Osteoblast (primary cell): ENCODE measurements around the gene GIPC1. TPM values are rescaled to one million over a fixed set of nuclear protein-coding genes. Genes with fewer than 3 reads are reported as not detected.

Experiments
- DNase-seq: peaks from one replicate; pipeline ENCODE4 v3.0.0; 2011; ENCODE audit warnings: low spot score, mixed read lengths; ENCODE audit not compliant: insufficient read length; ENCODE audit errors: missing footprints
- H2AFZ ChIP-seq: 2 replicates; pipeline ENCODE4 v1.6.0; 2011; ENCODE audit warnings: mild to moderate bottlenecking, low read length
- H3K27ac ChIP-seq: 2 replicates; pipeline ENCODE4 v1.5.1; 2011; ENCODE audit warnings: mild to moderate bottlenecking, low read depth, low read length, moderate library complexity
- H3K27me3 ChIP-seq: 2 replicates; pipeline ENCODE4 v1.6.0; 2012; ENCODE audit warnings: mild to moderate bottlenecking, control low read depth, inconsistent platforms, low read length, moderate library complexity; ENCODE audit not compliant: insufficient read depth
- H3K36me3 ChIP-seq: 2 replicates; pipeline ENCODE4 v1.5.1; 2011; ENCODE audit warnings: mild to moderate bottlenecking, low read length, control low read depth, moderate library complexity; ENCODE audit not compliant: insufficient read depth
- H3K4me1 ChIP-seq: 2 replicates; pipeline ENCODE4 v1.5.1; 2011; ENCODE audit warnings: mild to moderate bottlenecking, low read length, control low read depth, moderate library complexity; ENCODE audit not compliant: insufficient read depth
- H3K4me2 ChIP-seq: 2 replicates; pipeline ENCODE4 v1.6.0; 2011; ENCODE audit warnings: mild to moderate bottlenecking, low read length; ENCODE audit not compliant: insufficient read depth
- H3K4me3 ChIP-seq: fragments of 200-600 bp; sonication (generic); 3 replicates; pipeline ENCODE4 v1.5.1; 2012; ENCODE audit warnings: mild to moderate bottlenecking, low read length, inconsistent platforms; ENCODE audit not compliant: insufficient read depth
- H3K79me2 ChIP-seq: 2 replicates; pipeline ENCODE4 v1.6.0; 2012; ENCODE audit warnings: mild to moderate bottlenecking, low read length, control low read depth, inconsistent platforms; ENCODE audit not compliant: insufficient read depth
- H3K9me3 ChIP-seq: 2 replicates; pipeline ENCODE4 v1.5.1; 2011; ENCODE audit warnings: low read depth, low read length, control low read depth
- H4K20me1 ChIP-seq: 2 replicates; pipeline ENCODE4 v1.6.0; 2012; ENCODE audit warnings: mild to moderate bottlenecking, low read length, control low read depth; ENCODE audit not compliant: insufficient read depth
- CTCF ChIP-seq: IDR thresholded peaks from 2 replicates; pipeline ENCODE4 v1.5.1; 2011; ENCODE audit warnings: mild to moderate bottlenecking, low read depth, low read length, moderate library complexity; ENCODE audit errors: extremely low read depth
- total RNA-seq: library from RNA; depleted of rRNA; stranded (reverse); fragments of >200 nt; gene quantifications from 2 replicates; pipeline ENCODE4 v1.2.3, GENCODE V29; 2012

Gene GIPC1
- total RNA-seq, 1 donor: 115 TPM

- Histone ChIP-seq H3K79me2 (peaks cover 10% of the 10 kb centered on the region), H3K36me3 (peaks cover 24% of the 10 kb centered on the region), H3K9me3 (no peaks in the 10 kb centered on the region), H3K27ac (no peak overlapping the region), H3K4me2 (no peak overlapping the region), H2AFZ (no peak overlapping the region), H4K20me1 (peaks cover 42% of the 10 kb centered on the region), H3K4me1 (peaks cover 19% of the 10 kb centered on the region), H3K4me3 (no peak overlapping the region), H3K27me3 (no peaks in the 10 kb centered on the region)
- DNase-seq: peak; percentile 96
- peak; percentile 64 for TF ChIP-seq CTCF
These were observed 15.8 kb downstream of the GIPC1 start for GRCh38 chr19:14479975-14480699.

- H3K36me3 ChIP-seq: peaks cover 24% of the 10 kb centered on the region
- H3K4me3 ChIP-seq: no peak overlapping the region
- TF ChIP-seq CTCF: no peak
- H3K27me3 ChIP-seq: no peaks in the 10 kb centered on the region
- no peak overlapping the region for H3K4me2 ChIP-seq
- peaks cover 10% of the 10 kb centered on the region for H3K79me2 ChIP-seq
- peaks cover 22% of the 10 kb centered on the region for H3K4me1 ChIP-seq
- DNase-seq: peak; percentile 67
- no peak overlapping the region for H3K27ac ChIP-seq
- H2AFZ ChIP-seq: no peak overlapping the region
- H3K9me3 ChIP-seq: no peaks in the 10 kb centered on the region
- peaks cover 42% of the 10 kb centered on the region for H4K20me1 ChIP-seq
These were observed 16.5 kb downstream of the GIPC1 start for GRCh38 chr19:14479309-14479974.

- H3K4me2 ChIP-seq: no peak overlapping the region
- peaks cover 22% of the 10 kb centered on the region for H3K4me1 ChIP-seq
- peaks cover 24% of the 10 kb centered on the region for H3K36me3 ChIP-seq
- peak; percentile 22 for DNase-seq
- TF ChIP-seq CTCF: no peak
- H3K79me2 ChIP-seq: peaks cover 8% of the 10 kb centered on the region
- peaks cover 6% of the 10 kb centered on the region for H3K27me3 ChIP-seq
- peaks cover 45% of the 10 kb centered on the region for H4K20me1 ChIP-seq
- H3K9me3 ChIP-seq: no peaks in the 10 kb centered on the region
- H3K27ac ChIP-seq: no peak overlapping the region
- no peak overlapping the region for H2AFZ ChIP-seq
- no peak overlapping the region for H3K4me3 ChIP-seq
These were observed 17.8 kb downstream of the GIPC1 start for GRCh38 chr19:14478113-14478545.

GRCh38 chr19:14477418-14478112, 18.4 kb downstream of the GIPC1 start:
- peak; percentile 92 for DNase-seq
- Histone ChIP-seq H3K9me3 (no peaks in the 10 kb centered on the region), H3K79me2 (peaks cover 8% of the 10 kb centered on the region), H3K27me3 (peaks cover 9% of the 10 kb centered on the region), H2AFZ (no peak overlapping the region), H3K27ac (no peak overlapping the region), H3K4me1 (peaks cover 22% of the 10 kb centered on the region), H4K20me1 (peaks cover 45% of the 10 kb centered on the region), H3K4me2 (no peak overlapping the region), H3K4me3 (no peak overlapping the region), H3K36me3 (peaks cover 24% of the 10 kb centered on the region)
- no peak for TF ChIP-seq CTCF
